Measurements from ENCODE around the gene EPN2.
A peak's percentile ranks its signal among the peaks of the same experiment; 100 is the strongest.

Gene EPN2

GRCh38 chr17:19304209-19304608 is 67.0 kb downstream of the EPN2 start:
- DNase-seq, result peak; percentile 66
- in situ Hi-C loops (cut with MboI; ENCODE audit: low pct_unique_long_range_greater_than_20kb, low sequenced_read_pairs), result no loop called here

- no peak for DNase-seq
- in situ Hi-C loops (cut with MboI; ENCODE audit: low pct_unique_long_range_greater_than_20kb, low sequenced_read_pairs), result no loop called here
These were observed 67.6 kb downstream of the EPN2 start for GRCh38 chr17:19304751-19305150.

GRCh38 chr17:19305256-19305655 is 68.1 kb downstream of the EPN2 start:
- in situ Hi-C loops (cut with MboI; ENCODE audit: low pct_unique_long_range_greater_than_20kb, low sequenced_read_pairs), result no loop called here
- peak; percentile 30 for DNase-seq

GRCh38 chr17:19305761-19306159 is 68.6 kb downstream of the EPN2 start:
- in situ Hi-C loops (cut with MboI; ENCODE audit: low pct_unique_long_range_greater_than_20kb, low sequenced_read_pairs), result no loop called here
- no peak for DNase-seq

- DNase-seq, result peak; percentile 57
- in situ Hi-C loops (cut with MboI; ENCODE audit: low pct_unique_long_range_greater_than_20kb, low sequenced_read_pairs), result no loop called here
These were observed 69.3 kb downstream of the EPN2 start for GRCh38 chr17:19306160-19307111.

GRCh38 chr17:19307521-19307920 is 70.4 kb downstream of the EPN2 start:
- in situ Hi-C loops (cut with MboI; ENCODE audit: low pct_unique_long_range_greater_than_20kb, low sequenced_read_pairs), result no loop called here
- no peak for DNase-seq

- DNase-seq, result no peak
- in situ Hi-C loops (cut with MboI; ENCODE audit: low pct_unique_long_range_greater_than_20kb, low sequenced_read_pairs), result no loop called here
These were observed 71.2 kb downstream of the EPN2 start for GRCh38 chr17:19308398-19308797.

GRCh38 chr17:19309701-19310100 is 72.5 kb downstream of the EPN2 start:
- no peak for DNase-seq
- in situ Hi-C loops (cut with MboI; ENCODE audit: low pct_unique_long_range_greater_than_20kb, low sequenced_read_pairs), result no loop called here

- DNase-seq, result no peak
- in situ Hi-C loops (cut with MboI; ENCODE audit: low pct_unique_long_range_greater_than_20kb, low sequenced_read_pairs), result no loop called here
These were observed 73.0 kb downstream of the EPN2 start for GRCh38 chr17:19310151-19310550.

GRCh38 chr17:19311016-19311415 is 73.8 kb downstream of the EPN2 start:
- no peak for DNase-seq
- in situ Hi-C loops (cut with MboI; ENCODE audit: low pct_unique_long_range_greater_than_20kb, low sequenced_read_pairs), result no loop called here

GRCh38 chr17:19311421-19312215 is 74.5 kb downstream of the EPN2 start:
- DNase-seq, result no peak
- in situ Hi-C loops (cut with MboI; ENCODE audit: low pct_unique_long_range_greater_than_20kb, low sequenced_read_pairs), result no loop called here

- in situ Hi-C loops (cut with MboI; ENCODE audit: low pct_unique_long_range_greater_than_20kb, low sequenced_read_pairs), result no loop called here
- no peak for DNase-seq
These were observed 75.2 kb downstream of the EPN2 start for GRCh38 chr17:19312406-19312805.

GRCh38 chr17:19313066-19313745 is 76.0 kb downstream of the EPN2 start:
- in situ Hi-C loops (cut with MboI; ENCODE audit: low pct_unique_long_range_greater_than_20kb, low sequenced_read_pairs), result no loop called here

GRCh38 chr17:19313746-19314651 is 76.8 kb downstream of the EPN2 start:
- in situ Hi-C loops (cut with MboI; ENCODE audit: low pct_unique_long_range_greater_than_20kb, low sequenced_read_pairs), result no loop called here

More at GRCh38 chr17:19313066-19313745, 76.0 kb downstream of the EPN2 start:
- no peak for DNase-seq

GRCh38 chr17:19315104-19315503 is 77.9 kb downstream of the EPN2 start:
- in situ Hi-C loops (cut with MboI; ENCODE audit: low pct_unique_long_range_greater_than_20kb, low sequenced_read_pairs), result no loop called here

More at GRCh38 chr17:19313746-19314651, 76.8 kb downstream of the EPN2 start:
- no peak for DNase-seq

GRCh38 chr17:19316761-19317358 is 79.7 kb downstream of the EPN2 start:
- no peak for DNase-seq
- in situ Hi-C loops (cut with MboI; ENCODE audit: low pct_unique_long_range_greater_than_20kb, low sequenced_read_pairs), result no loop called here

More at GRCh38 chr17:19315104-19315503, 77.9 kb downstream of the EPN2 start:
- no peak for DNase-seq

- in situ Hi-C loops (cut with MboI; ENCODE audit: low pct_unique_long_range_greater_than_20kb, low sequenced_read_pairs), result no loop called here
- DNase-seq, result peak; percentile 42
These were observed 80.4 kb downstream of the EPN2 start for GRCh38 chr17:19317359-19318095.
